GM12875 (cell line): ENCODE measurements around the gene LUC7L3.

Source experiments
- H3K4me3 ChIP-seq: one replicate; pipeline ENCODE4 v1.5.1; 2011; ENCODE audit warnings: low read depth, low read length, control low read depth
- CTCF ChIP-seq: IDR thresholded peaks from 2 replicates; pipeline ENCODE4 v1.5.1; 2011; ENCODE audit warnings: low read depth, mild to moderate bottlenecking, control low read depth, inconsistent platforms, low read length, moderate library complexity, borderline replicate concordance; ENCODE audit not compliant: insufficient read depth

The LUC7L3 gene

GRCh38 chr17:50703162-50703561 lies 16.2 kb upstream of the LUC7L3 start:
- no peak for TF ChIP-seq CTCF
- no peak overlapping the region for H3K4me3 ChIP-seq

GRCh38 chr17:50707289-50708049 lies 11.9 kb upstream of the LUC7L3 start, which contains the start of gene ANKRD40:
Gene ANKRD40, minus strand, starts transcription at chr17:50707914. Its CDS starts 260 bp downstream, at chr17:50707654.
- H3K4me3 ChIP-seq, result peak within 1 kb of the TSS; percentile 79
- TF ChIP-seq CTCF, result no peak

GRCh38 chr17:50708050-50709000 lies 11.1 kb upstream of the LUC7L3 start:
- peak overlapping the region; percentile 79 for H3K4me3 ChIP-seq
- TF ChIP-seq CTCF, result no peak

- peak overlapping the region; percentile 79 for H3K4me3 ChIP-seq
These were observed 10.3 kb upstream of the LUC7L3 start for GRCh38 chr17:50709053-50709452.

GRCh38 chr17:50710025-50710424 lies 9.4 kb upstream of the LUC7L3 start:
- TF ChIP-seq CTCF, result no peak
- no peak overlapping the region for H3K4me3 ChIP-seq

- no peak overlapping the region for H3K4me3 ChIP-seq
- no peak for TF ChIP-seq CTCF
These were observed 8.8 kb upstream of the LUC7L3 start for GRCh38 chr17:50710650-50711049.

- no peak overlapping the region for H3K4me3 ChIP-seq
- TF ChIP-seq CTCF, result no peak
These were observed 6.8 kb upstream of the LUC7L3 start for GRCh38 chr17:50712641-50713040.
